Measurements from ENCODE around the gene DCLRE1B.

DCLRE1B gene

DNA sequence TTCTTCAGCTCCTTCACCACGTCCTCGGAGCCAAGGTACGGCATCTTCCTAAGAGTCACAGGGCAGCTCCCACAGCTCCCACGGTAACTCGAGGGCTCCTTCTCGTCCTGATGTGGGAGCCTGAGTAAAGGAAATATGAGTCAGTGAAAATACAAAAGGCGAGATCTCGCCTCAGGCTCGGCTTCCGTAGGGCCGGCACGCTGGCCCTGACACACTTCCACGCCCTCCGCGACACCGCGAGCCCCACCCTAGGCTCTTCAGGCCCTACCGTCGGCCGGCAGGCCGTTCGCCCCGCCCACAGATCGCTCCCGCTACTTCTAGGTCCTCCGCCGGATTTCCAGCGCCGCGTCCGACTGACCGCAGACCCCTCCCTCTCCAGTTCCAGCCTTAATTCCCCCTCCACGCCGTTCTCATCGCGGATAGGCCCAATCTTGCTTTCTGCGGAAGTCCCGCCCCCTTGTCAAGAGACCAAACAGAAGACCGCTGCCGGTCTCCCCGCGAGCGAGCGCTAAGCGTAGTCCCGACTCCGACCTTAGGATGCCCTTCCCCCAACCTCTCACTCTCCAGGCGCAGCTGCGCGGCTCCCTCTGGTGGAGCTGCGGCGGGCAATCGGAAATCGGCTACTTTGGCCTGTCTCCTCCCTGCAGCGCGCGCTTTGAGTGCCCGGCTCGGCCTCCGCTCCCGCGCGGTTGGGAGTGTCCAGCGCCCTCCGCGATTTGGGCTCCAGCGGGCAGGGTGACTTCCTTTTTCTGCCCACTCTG is at the start of gene DCLRE1B, which contains the start of gene AP4B1:
TSS of gene DCLRE1B (plus strand) at position 653 of the 761 bp plus-strand sequence. CDS start 261 bp downstream, outside the sequence.
TSS of gene AP4B1 (minus strand) at position 126 of the 761 bp plus-strand sequence. CDS start at position 44, 82 bp downstream.
- peak; percentile 98 for DNase-seq

DNA sequence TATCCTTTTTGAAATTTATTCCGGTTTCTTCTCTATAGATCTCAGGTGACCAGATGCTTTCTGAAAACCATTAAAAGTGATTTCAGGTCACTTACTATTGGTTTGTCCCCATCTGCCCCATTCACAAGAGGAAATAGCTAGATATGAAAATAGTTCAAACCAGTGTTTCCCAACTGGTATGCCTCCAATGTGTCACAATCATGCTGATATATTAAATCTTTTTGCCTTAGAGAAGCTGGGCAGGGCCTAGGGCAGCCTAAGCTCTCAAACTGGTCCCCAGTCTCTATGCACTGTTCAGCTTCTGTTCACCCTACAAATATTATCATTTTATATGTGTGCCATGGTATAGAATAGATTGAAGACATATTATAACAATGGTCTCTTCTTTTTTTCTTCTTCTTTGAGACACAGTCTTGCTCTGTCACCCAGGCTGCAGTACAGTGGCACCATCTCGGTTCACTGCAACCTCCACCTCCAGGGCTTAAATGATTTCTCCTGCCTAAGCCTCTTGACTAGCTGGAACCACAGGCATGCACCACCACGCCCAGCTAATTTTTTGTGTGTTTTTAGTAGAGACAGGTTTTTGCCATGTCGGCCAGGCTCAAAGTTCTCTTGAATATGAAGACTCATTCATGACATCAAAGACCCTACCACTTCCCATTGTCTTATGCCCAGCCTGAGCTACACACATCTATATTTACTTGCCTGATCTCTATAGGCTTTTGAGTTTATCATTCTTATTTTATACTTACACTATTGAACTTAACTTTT is 49.3 kb upstream of the DCLRE1B start:
- no peak for DNase-seq

DNA sequence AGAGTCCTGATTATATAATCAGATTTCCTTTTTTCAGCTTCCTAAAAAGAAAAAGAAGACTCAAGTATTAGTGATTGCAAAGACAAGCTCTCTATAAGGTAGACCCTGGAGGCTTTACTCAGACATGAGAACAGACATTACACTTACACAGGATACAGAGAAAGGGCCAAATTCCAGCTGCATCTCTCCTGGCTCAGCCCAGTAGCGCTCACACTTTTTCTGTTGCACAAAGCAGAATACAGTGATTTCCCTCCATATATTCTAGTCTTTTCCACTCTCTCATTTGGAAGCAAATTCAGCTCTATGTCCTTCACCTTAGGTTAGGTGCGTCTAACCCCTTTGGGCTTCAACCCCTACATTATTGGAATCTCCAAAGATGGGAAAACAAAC is 48.7 kb upstream of the DCLRE1B start:
- DNase-seq, result no peak

DNA sequence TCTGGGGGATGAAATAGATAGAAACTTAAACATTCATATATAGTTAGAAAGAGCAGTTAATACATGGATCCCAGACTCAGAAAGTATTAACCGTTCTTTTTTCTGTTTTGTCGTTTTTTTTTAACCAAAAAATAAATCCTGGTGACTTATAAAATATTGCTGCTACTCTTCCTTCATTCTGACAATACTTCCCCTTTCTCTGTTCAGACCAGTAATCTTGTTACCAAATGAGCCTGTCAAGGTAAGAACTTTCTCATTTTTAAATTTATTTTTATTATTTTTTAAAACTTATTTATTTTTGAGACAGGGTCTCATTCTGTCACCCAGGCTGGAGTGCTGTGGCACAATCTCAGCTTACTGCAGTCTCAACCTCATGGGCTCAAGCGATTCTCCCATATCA is 47.4 kb upstream of the DCLRE1B start:
- DNase-seq, result no peak

DNA sequence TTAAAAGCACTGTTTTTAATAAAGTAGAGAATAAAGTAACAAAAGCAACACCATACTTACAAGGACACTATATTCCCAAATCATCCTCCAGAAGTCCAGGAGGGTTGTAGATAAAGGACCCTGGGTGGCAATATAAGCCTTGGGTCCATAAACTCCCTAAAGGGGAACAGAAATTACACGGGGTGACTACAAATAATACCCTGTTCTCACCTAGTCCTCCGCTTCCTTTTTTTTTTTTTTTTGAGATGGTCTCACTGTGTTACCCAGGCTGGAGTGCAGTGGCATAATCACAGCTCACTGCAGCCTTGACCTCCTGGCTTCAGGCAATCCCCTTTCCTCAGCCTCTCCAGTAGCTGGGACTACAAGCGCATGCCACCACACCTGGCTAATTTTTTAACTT is 46.7 kb upstream of the DCLRE1B start:
- DNase-seq, result no peak

DNA sequence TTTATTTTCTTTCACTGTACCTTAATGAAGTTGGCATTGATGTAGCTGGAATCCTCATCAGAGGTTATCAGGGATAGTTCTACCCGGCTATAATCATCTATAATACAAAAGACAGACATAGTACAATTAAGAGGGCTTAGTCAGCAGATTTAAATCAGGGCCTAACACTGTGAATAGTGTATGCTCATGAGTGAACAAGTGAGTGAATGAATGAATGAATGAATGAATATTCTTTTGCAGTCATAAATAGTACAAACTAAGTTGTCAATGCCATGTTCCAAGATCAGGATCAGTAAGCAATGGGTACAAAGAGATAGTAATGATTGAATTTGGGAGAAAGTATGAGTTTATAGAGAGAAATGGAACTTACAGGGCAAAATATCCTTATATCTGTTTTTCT is 46.1 kb upstream of the DCLRE1B start:
- no peak for DNase-seq

DNA sequence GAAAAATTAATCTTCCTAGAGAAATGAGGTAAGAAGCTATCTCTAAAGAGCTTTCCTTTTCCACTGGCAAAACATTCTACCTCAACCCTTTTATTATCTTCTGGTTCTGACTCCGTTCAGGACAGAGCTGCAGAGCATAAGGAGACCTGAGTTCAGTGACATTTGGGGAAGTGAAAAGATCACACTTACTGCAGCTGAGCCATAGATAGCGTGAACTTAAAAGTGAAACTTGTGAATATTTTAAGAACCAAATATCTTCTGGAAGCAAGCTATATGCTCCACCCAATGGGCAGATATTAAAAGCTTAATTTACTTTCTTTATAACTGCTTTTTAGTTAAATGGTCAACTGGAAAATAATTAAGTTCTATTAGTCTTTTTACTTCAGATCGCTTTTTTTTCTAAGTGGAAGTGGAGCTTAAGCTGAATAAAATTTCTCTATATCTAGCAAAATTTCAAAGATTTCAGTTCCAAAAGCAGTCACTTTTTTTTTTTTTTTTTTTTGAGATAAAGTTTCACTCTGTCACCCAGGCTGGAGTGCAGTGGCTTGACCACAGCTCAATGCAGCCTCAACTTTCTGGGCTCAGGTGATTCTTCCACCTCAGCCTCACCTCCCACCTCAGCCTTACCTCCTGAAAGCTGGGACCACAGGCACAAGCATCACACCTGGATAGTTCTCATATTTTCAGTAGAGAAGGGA is 45.5 kb upstream of the DCLRE1B start:
- no peak for DNase-seq

DNA sequence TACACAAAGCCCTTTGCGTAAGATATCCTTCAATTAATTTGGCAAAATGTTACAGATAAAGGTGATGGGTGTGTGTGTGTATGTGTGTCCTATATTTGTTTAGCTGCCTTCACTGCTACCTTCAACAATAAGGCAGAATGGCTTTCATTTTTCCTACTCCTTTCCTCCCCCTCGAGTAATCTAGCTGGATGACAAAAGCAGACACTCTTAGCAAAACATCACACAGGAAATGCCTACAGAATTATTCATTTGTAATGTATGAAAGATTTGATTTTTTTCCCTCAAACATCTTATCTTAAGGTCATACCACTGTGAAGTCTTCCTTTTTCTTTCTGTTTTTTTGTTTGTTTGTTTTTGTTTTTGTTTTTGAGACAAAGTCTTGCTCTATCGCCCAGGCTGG is 44.2 kb upstream of the DCLRE1B start:
- DNase-seq, result no peak

DNA sequence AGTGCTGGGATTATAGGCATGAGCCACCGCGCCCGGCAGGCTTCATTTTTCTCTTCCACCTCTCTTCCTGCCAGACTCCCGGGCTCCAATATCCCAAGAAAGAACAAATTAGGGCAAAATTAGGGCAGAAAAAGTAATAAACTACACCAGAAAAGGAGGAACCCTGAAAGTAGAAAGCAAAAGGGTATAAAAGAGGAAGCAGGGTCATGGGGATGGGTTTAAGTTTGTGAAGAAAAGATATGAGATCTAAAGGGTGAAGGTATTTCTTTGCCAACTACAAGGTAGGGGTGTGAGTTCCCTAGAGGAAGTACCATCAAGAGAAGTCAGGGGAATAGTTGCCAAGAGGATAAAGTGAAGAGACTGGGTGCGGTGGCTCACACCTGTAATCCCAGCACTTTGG is 43.5 kb upstream of the DCLRE1B start:
- no peak for DNase-seq

DNA sequence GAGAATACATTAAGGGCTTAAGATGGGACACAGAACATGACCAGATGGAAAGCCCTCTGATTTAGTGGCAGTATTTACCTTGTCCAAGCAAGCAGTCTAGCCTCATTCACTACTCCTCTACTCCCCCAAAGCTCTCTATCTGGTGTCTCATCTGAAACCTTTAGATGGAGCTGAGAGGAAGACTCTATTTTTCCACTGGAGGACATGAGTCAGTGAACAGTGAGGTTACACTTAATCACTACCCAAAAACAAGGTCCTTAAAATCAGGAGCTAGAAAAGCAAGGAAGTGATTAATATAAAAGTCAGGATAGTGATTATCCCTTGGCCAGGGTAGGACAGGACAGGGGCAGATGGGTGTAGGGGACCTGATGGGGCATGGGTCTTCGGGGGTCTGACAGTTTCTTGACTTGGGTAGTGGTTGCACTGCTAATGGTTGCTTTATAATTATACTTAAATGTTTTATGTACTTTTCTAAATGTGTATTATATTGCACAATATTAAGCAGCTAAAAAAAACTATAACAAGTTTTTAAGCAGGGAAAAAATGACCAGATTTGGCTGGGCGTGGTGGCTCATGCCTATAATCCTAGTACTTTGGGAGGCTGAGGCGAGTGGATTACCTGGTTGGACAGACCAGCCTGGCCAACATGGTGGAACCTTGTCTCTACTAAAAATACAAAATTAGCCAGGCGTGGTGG is 36.6 kb upstream of the DCLRE1B start:
- no peak for DNase-seq

DNA sequence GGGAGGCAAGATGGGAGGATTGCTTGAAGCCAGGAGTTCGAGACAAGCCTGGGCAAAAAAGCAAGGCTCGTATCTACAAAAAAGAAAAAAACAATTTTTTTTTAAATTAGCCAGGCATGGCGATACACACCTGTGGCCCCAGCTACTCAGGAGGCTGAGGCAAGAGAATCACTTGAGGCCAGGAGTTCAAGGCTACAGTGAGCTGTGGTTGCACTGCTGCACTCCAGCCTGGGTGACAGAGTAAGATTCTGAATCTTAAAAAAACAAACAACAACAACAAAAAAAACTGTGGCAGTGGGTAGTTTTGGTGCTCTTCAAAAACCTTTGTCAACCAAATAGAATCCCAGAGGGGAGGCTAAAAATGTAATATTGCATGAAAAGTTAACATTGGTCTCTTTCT is 34.3 kb upstream of the DCLRE1B start:
- peak; percentile 29 for DNase-seq

DNA sequence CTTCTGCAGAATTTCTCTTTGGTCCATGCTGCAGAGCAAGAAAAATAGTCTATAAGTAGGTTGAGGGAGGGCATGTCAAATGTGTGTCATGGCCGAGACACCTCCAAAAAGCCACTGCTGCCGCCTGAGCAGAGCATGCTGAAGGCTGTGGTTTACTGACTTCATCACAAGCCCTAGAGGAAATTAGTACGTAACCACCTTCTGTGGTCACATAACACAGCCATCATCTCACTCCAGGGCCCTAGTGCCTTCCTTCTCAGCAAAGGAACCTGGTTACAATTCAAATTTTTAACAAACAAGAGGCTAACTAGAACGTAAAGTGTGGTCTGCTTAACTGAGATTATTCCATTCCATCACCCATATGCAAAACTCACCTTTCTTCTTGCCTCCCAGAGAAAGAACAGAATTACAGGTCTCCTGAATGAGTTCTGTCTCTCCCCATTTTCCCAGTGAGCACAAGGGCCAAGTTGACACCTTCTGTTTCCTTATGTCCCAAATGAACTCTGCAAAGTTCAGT is 33.5 kb upstream of the DCLRE1B start, which contains the start of gene PTPN22:
TSS of gene PTPN22 (minus strand) at position 116 of the 517 bp plus-strand sequence.
- peak; percentile 87 for DNase-seq

DNA sequence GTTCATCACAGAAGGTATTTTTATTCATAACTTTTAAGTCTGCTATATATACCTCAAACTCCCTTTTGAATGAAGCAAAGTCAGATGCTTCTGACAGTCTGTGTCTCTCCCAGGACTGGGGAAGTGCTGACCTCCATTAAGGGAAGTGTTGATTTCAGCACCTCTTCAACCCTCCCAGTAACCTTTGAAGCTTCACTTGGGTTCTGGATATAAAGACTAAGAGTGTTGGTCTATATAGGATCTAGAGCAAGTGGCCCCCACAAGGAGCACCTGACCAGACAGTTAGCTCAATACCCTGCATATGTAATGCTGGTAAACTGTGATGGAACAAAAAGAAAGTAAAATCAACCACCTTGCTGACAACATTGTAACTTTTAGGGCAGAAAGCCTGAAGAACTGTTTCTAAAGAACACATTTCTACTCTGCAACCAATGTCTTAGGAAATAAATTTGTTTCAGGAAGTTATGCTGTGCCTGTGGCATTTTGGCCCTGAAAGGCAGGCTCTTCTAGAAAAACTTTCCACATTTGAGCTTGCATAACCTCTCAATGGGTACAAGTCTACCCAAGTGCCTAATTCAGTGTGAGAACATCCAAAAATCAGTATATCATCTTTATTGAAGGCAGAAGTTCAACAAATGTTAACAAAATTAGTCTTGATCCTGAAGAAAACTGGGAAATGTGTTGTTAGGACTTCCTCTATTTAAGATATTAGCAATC is 32.7 kb upstream of the DCLRE1B start:
- no peak for DNase-seq

DNA sequence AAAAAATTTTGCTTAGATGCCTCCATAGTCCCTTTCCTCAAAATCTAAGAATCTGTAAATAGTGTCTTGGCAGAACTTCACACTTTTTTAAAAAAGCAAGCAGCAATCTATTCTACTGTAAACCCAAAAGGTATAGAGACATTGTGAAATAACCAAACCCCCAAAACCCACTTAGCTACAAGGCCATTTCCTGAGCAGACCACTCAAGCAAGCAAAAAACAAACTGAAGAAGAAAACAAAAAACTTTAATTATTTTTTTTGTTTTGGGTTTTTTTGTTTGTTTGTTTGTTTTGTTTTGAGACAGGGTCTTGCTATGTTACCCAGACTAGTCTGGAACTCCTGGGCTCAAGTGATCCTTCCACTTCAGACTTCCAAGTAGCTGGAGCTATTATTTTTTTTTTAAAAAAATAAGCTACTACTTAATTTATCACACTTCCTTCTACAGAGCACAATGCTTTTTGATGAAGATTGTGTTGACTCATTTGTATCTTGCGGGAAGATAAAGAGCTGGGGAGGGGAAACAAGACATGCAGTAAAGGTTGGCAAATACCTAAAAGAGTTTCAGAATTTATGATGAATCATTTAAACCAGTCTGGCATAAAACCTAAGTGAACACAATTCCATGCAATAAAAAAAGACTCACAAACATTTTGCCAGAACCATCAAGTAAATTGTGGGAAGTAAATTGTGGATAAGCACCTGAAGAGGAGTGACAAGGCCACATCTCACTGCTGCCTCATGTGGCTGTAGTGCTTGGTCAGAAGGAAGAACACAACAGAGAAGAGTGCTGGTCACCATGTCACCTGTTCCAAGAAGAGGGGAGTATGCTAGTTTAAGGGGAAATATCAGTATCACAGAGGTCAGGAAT is 30.9 kb upstream of the DCLRE1B start:
- peak; percentile 29 for DNase-seq

DNA sequence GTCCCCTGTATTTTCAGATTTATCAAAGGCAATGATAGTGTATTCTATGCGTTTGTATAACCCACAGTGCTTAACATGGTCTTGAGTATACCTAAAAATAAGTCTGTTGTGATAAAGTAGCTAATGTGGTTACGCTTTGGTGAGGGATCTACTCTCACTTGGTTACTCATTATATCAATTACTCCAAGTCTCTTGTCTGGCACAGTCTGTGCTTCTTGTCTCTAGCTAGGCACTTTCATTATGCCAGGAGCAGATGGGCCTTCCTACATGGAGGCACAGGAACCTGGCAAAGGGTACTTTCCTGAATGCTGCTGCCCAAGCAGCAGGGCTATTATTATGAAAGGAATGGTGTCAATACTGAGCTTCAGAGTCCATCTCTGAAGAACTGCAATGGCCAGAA is 29.4 kb upstream of the DCLRE1B start:
- no peak for DNase-seq

DNA sequence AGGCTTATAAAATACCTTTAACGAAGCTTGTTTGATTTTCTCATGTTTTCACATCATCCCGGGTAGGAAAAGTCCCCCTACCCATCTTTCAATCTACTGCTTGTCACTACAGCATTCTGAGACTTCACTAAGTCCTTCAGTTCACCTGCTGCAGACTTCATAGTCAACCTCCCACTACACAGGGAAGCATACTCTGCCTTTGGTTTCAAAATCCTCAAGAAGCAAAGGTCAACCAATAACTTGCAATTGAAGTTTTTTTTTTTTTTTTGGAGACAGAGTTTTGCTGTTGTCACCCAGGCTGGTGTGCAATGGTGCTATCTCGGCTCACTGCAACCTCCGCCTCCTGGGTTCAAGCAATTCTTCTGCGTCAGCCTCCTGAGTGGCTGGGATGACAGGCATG is 28.9 kb upstream of the DCLRE1B start:
- no peak for DNase-seq

DNA sequence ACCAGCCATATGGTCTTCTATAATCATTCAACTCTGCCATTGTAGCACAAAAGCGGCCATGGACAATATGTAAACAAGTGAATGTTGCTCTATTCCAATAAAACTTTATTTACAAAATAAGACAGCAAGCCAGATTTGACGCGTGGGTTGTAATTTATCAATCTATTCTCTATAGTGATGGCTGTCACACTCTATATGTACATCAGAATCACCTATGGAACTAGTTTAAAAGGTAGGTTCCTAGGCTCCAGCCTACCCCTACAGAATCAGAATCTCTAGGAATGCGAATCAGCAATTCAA is 25.4 kb upstream of the DCLRE1B start:
- no peak for DNase-seq

DNA sequence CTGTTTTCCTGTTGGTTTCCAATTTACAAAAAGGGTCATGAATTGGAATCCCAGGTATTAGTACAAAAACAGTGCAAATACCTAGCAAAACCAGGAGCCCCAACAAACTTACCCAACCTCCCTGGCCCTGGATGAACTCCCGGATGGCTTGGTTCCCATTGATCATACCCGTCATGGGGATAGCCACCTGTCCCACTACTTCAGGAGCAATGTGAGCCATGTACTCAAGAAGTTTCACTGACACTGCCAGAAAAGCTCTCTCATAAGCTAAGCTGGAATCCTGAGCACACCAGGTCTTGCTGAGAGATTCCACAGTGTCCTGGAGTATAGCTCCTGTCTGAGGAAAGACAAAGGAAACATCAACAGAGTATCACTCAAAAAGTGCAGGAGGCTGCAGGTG is 23.5 kb upstream of the DCLRE1B start:
- DNase-seq, result no peak

DNA sequence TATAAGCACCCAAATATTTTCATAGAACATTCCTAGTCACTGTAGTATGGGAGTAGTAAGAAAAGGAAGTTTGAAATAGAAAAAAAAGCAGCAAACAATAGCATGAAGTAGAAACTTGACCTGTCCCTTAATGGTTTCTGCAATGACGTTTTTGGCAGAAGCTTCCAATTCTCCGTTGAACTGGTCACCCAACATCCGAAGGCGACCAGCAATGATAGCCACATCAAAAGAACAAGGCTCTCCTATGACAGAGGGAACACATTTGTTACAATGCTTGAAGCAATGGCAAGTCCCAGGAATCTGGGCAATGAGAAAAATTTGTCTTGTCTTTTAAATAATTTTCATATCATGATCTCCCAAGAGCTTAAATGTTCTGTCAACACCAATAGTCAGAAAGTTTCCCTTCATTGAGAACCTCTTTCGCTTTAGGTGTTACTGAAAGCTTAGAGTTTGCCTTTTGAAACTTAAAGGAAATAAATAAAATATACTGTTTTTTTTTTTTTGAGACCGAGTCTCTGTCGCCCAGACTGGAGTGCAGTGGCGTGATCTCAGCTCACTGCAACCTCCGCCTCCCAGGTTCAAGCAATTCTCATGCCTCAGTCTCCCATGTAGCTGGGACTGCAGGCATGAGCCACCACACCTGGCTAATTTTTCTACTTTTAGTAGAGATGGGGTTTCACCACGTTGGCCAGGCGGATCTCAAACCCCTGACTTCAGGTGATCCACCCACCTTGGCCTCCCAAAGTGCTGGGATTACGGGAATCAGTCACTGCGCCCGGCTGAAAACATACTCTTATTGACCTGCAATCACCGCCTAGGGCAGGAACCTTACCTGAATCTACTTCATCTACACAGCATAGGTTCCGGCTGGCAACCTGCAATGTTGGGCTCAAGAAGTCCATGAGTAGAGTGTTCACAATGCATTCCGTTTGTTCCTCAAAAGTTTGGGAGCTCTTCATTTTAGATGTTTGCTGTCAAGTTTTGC is 18.4 kb upstream of the DCLRE1B start:
- no peak for DNase-seq
